Osteoblast (primary cell): ENCODE data around the gene PGBD5. TPM values are rescaled to one million over a fixed set of nuclear protein-coding genes. Genes with fewer than 3 reads are reported as not detected.

Source experiments
- DNase-seq: peaks from one replicate; pipeline ENCODE4 v3.0.0; 2011; ENCODE audit warnings: low spot score, mixed read lengths; ENCODE audit not compliant: insufficient read length; ENCODE audit errors: missing footprints
- H2AFZ ChIP-seq: 2 replicates; pipeline ENCODE4 v1.6.0; 2011; ENCODE audit warnings: mild to moderate bottlenecking, low read length
- H3K27ac ChIP-seq: 2 replicates; pipeline ENCODE4 v1.5.1; 2011; ENCODE audit warnings: mild to moderate bottlenecking, low read depth, low read length, moderate library complexity
- H3K27me3 ChIP-seq: 2 replicates; pipeline ENCODE4 v1.6.0; 2012; ENCODE audit warnings: mild to moderate bottlenecking, control low read depth, inconsistent platforms, low read length, moderate library complexity; ENCODE audit not compliant: insufficient read depth
- H3K36me3 ChIP-seq: 2 replicates; pipeline ENCODE4 v1.5.1; 2011; ENCODE audit warnings: mild to moderate bottlenecking, low read length, control low read depth, moderate library complexity; ENCODE audit not compliant: insufficient read depth
- H3K4me1 ChIP-seq: 2 replicates; pipeline ENCODE4 v1.5.1; 2011; ENCODE audit warnings: mild to moderate bottlenecking, low read length, control low read depth, moderate library complexity; ENCODE audit not compliant: insufficient read depth
- H3K4me2 ChIP-seq: 2 replicates; pipeline ENCODE4 v1.6.0; 2011; ENCODE audit warnings: mild to moderate bottlenecking, low read length; ENCODE audit not compliant: insufficient read depth
- H3K4me3 ChIP-seq: fragments of 200-600 bp; sonication (generic); 3 replicates; pipeline ENCODE4 v1.5.1; 2012; ENCODE audit warnings: mild to moderate bottlenecking, low read length, inconsistent platforms; ENCODE audit not compliant: insufficient read depth
- H3K79me2 ChIP-seq: 2 replicates; pipeline ENCODE4 v1.6.0; 2012; ENCODE audit warnings: mild to moderate bottlenecking, low read length, control low read depth, inconsistent platforms; ENCODE audit not compliant: insufficient read depth
- H3K9me3 ChIP-seq: 2 replicates; pipeline ENCODE4 v1.5.1; 2011; ENCODE audit warnings: low read depth, low read length, control low read depth
- H4K20me1 ChIP-seq: 2 replicates; pipeline ENCODE4 v1.6.0; 2012; ENCODE audit warnings: mild to moderate bottlenecking, low read length, control low read depth; ENCODE audit not compliant: insufficient read depth
- total RNA-seq: library from RNA; depleted of rRNA; stranded (reverse); fragments of >200 nt; gene quantifications from 2 replicates; pipeline ENCODE4 v1.2.3, GENCODE V29; 2012
- TF ChIP-seq, protein P1 (sequence below): IDR thresholded peaks from 2 replicates; pipeline ENCODE4 v1.5.1; 2011; ENCODE audit warnings: mild to moderate bottlenecking, low read depth, low read length, moderate library complexity; ENCODE audit errors: extremely low read depth

The PGBD5 gene
- total RNA-seq, 1 donor = under 0.01 TPM

DNA sequence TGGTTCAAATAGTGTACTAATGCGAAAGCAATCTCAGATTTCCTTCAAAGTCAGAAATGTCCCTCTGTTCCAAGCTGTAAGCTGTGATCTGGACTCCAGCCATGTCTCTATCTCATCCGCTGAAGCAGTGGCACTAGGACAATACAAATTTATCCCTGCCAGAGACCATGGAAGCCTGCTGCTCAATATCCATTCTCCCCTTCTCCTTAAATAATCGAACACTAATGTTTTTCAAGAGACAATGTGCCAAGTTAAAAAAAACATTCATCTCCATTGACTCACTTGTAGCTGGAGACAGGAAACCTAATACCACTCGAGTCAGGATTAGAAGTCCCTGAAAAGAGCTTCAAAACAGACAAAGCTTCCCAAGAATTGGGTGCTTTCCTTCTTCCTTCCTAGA lies 38.5 kb upstream of the PGBD5 start:
- TF ChIP-seq, protein P1, sequence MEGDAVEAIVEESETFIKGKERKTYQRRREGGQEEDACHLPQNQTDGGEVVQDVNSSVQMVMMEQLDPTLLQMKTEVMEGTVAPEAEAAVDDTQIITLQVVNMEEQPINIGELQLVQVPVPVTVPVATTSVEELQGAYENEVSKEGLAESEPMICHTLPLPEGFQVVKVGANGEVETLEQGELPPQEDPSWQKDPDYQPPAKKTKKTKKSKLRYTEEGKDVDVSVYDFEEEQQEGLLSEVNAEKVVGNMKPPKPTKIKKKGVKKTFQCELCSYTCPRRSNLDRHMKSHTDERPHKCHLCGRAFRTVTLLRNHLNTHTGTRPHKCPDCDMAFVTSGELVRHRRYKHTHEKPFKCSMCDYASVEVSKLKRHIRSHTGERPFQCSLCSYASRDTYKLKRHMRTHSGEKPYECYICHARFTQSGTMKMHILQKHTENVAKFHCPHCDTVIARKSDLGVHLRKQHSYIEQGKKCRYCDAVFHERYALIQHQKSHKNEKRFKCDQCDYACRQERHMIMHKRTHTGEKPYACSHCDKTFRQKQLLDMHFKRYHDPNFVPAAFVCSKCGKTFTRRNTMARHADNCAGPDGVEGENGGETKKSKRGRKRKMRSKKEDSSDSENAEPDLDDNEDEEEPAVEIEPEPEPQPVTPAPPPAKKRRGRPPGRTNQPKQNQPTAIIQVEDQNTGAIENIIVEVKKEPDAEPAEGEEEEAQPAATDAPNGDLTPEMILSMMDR = no peak
- Histone ChIP-seq H2AFZ (no peak overlapping the region), H3K36me3 (no peaks in the 10 kb centered on the region), H4K20me1 (no peaks in the 10 kb centered on the region), H3K4me3 (no peak overlapping the region), H3K27ac (no peak overlapping the region), H3K27me3 (no peaks in the 10 kb centered on the region), H3K9me3 (no peaks in the 10 kb centered on the region), H3K4me1 (no peaks in the 10 kb centered on the region), H3K4me2 (no peak overlapping the region), H3K79me2 (no peaks in the 10 kb centered on the region)
- DNase-seq = no peak

DNA sequence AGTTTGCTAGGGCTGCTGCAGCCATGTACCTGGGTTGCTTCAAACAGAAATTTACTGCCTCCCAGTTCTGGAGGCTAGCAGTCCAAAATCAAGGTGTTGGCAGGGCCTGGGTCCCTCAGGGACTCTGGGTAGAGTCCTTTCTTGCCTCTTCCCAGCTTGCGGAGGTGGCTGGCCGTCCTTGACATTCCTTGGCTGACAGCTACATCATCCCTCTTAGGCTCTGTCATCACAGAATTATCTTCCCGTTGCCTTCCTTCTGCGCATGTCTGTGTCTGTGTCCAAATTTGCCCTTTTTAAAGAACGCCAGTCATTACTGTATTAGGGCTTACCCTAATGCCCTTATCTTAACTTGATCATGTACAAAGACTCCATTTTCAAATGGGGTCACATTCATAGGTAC lies 37.6 kb upstream of the PGBD5 start:
- H4K20me1 ChIP-seq = no peaks in the 10 kb centered on the region
- no peaks in the 10 kb centered on the region for H3K4me1 ChIP-seq
- no peaks in the 10 kb centered on the region for H3K79me2 ChIP-seq
- no peaks in the 10 kb centered on the region for H3K27me3 ChIP-seq
- no peak overlapping the region for H3K4me2 ChIP-seq
- H3K36me3 ChIP-seq = no peaks in the 10 kb centered on the region
- no peaks in the 10 kb centered on the region for H3K9me3 ChIP-seq
- no peak overlapping the region for H2AFZ ChIP-seq
- H3K4me3 ChIP-seq = no peak overlapping the region
- TF ChIP-seq, protein P1 = no peak
- no peak for DNase-seq
- H3K27ac ChIP-seq = no peak overlapping the region

DNA sequence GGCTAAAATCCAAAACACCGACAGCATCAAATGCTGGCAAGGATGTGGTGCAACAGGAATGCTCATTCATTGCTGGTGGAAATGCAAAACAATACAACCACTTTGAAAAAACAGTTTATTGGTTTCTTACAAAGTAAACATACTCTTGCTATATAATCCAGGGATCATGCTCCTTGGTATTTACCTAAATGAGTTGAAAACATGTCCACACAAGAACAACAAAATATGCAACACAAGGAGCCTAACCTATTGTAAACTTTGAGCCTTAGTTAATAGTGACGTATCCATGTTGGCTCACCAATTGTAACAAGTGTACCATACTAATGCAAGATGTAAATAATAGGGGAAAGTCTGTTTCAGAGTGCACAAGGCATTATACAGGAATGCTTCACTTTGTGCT lies 37.2 kb upstream of the PGBD5 start:
- no peak overlapping the region for H2AFZ ChIP-seq
- H3K4me3 ChIP-seq = no peak overlapping the region
- H3K36me3 ChIP-seq = no peaks in the 10 kb centered on the region
- TF ChIP-seq, protein P1 = no peak
- no peak overlapping the region for H3K27ac ChIP-seq
- DNase-seq = no peak
- no peaks in the 10 kb centered on the region for H3K79me2 ChIP-seq
- no peaks in the 10 kb centered on the region for H3K9me3 ChIP-seq
- no peak overlapping the region for H3K4me2 ChIP-seq
- no peaks in the 10 kb centered on the region for H4K20me1 ChIP-seq
- no peaks in the 10 kb centered on the region for H3K27me3 ChIP-seq
- H3K4me1 ChIP-seq = no peaks in the 10 kb centered on the region

DNA sequence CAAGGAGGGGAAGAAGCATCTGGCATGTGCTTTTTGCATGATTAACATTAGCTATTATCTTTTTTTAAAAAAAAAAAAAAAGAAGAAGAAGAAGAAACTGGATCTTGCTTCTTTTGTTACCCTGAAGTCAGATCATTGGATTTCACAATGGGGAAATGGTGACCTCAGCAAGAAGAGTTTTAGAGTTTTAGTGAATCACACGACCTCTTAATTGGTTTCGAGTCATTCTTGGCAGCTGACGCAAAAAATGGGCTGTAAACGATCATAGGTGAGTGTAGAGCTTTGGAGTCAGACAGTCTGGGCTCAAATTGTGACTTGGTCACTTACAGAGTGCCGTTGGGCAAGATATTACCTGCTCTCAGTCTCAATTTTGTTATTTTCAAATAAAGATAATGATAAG lies 33.3 kb upstream of the PGBD5 start:
- Histone ChIP-seq H3K4me3 (no peak overlapping the region), H3K4me1 (no peaks in the 10 kb centered on the region), H3K9me3 (no peaks in the 10 kb centered on the region), H3K27ac (no peak overlapping the region), H3K36me3 (no peaks in the 10 kb centered on the region), H4K20me1 (no peaks in the 10 kb centered on the region), H3K27me3 (no peaks in the 10 kb centered on the region), H3K79me2 (no peaks in the 10 kb centered on the region), H2AFZ (no peak overlapping the region), H3K4me2 (no peak overlapping the region)
- TF ChIP-seq, protein P1 = no peak
- DNase-seq = no peak
